Smooth muscle cell (in vitro differentiated cells): ENCODE measurements around the gene EGFL7. TPM values are rescaled to one million over a fixed set of nuclear protein-coding genes. Genes with fewer than 3 reads are reported as not detected.

Experiments used
- DNase-seq: peaks from one replicate; lab custom pipeline; 2025; ENCODE audit not compliant: unreplicated experiment; lab: John Stamatoyannopoulos, UW
- H2AFZ ChIP-seq: fragments of 200-600 bp; sonication (generic); 2 replicates; pipeline ENCODE4 v1.6.0; 2016; ENCODE audit warnings: antibody characterized with exemption, low read depth, mild to moderate bottlenecking
- H3F3A ChIP-seq: fragments of 200-600 bp; sonication (generic); 2 replicates; pipeline ENCODE4 v1.6.0; 2017; ENCODE audit warnings: antibody characterized with exemption, low read depth
- H3K27ac ChIP-seq: fragments of 200-600 bp; sonication (generic); 2 replicates; pipeline ENCODE4 v1.5.1; 2016; ENCODE audit warnings: low read depth, mild to moderate bottlenecking
- H3K27me3 ChIP-seq: fragments of 200-600 bp; sonication (generic); 2 replicates; pipeline ENCODE4 v1.6.1; 2016; ENCODE audit warnings: low read depth, mild to moderate bottlenecking
- H3K36me3 ChIP-seq: fragments of 200-600 bp; sonication (generic); 2 replicates; pipeline ENCODE4 v1.5.1; 2016; ENCODE audit warnings: low read depth
- H3K4me1 ChIP-seq: fragments of 200-600 bp; sonication (generic); 2 replicates; pipeline ENCODE4 v1.5.1; 2016; ENCODE audit warnings: low read depth
- H3K4me2 ChIP-seq: fragments of 200-600 bp; sonication (generic); 2 replicates; pipeline ENCODE4 v1.6.0; 2016; ENCODE audit warnings: mild to moderate bottlenecking
- H3K4me3 ChIP-seq: fragments of 200-600 bp; sonication (generic); 2 replicates; pipeline ENCODE4 v1.5.1; 2016; ENCODE audit warnings: mild to moderate bottlenecking
- H3K79me2 ChIP-seq: fragments of 200-600 bp; sonication (generic); 2 replicates; pipeline ENCODE4 v1.6.0; 2016; ENCODE audit warnings: low read depth, mild to moderate bottlenecking
- H3K9ac ChIP-seq: fragments of 200-600 bp; sonication (generic); 2 replicates; pipeline ENCODE4 v1.6.0; 2016; ENCODE audit warnings: low read depth
- H3K9me3 ChIP-seq: fragments of 200-600 bp; sonication (generic); replicated peaks from 2 replicates; pipeline ENCODE4 v1.5.1; 2016; ENCODE audit warnings: low read depth
- H4K20me1 ChIP-seq: fragments of 200-600 bp; sonication (generic); 2 replicates; pipeline ENCODE4 v1.6.0; 2016; ENCODE audit warnings: low read depth
- WGBS: methylation state at CpG from one replicate; pipeline ENCODE4 v1.1.7; 2016; ENCODE audit warnings: low lambda C conversion rate; 5-methylcytosine and 5-hydroxymethylcytosine counted together
- polyA plus RNA-seq: library from polyadenylated mRNA; unstranded; fragments of >200 nt; fragmentation: Nextera tagmentation; extraction: Ambion mirVana; gene quantifications from 2 replicates; pipeline ENCODE4 v1.2.1, GENCODE V29; 2016
- total RNA-seq: library from RNA; depleted of rRNA; stranded (reverse); fragments of >200 nt; gene quantifications from 2 replicates; pipeline ENCODE4 v1.2.3, GENCODE V29; 2014
- TF ChIP-seq, protein P1 (sequence below): fragments of 200-600 bp; sonication (generic); IDR thresholded peaks from 2 replicates; pipeline ENCODE4 v1.5.1; 2017; ENCODE audit warnings: borderline replicate concordance, mild to moderate bottlenecking, antibody characterized with exemption; ENCODE audit not compliant: insufficient read depth, poor library complexity, severe bottlenecking

The EGFL7 gene
- total and polyA plus RNA-seq, 2 experiments from 2014 or later, result 61.8 to 239 TPM

DNA sequence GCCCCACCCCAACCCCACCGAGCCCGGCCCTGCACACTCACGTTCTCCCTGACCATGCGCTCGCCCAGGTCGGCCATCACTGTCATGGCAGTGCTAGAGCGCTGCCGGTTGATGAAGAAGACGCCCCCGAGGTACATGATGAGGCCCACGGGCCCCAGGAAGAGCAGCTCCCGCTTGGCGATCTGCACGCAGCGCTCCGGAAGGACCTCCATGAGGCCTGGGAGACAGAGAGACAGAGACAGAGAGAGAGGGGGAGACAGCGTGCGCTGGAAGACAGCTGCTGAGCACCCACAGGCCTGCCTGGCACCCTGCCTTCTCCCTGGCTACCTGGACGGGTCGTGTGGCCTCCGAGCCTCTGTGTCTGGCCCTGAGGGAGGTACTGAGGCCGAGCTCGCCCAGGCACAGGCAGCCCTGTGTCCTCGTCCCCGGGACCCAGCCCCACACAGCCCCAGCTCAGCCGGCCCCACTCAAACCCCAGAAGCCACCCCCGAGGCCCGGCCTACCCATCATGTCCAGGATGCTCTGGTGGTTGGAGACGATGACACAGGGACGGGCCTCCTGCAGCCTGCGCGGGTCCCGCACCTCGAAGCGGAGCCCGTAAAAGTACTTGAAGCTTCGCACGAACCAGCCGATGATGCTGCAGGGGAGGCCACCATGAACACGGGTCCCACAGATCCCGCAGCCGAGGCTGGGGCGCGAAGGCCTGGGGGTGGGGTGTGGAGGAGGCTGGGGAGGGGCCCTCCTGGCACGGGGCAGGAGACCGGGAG, 14.4 kb downstream of the EGFL7 start:
- no peak for DNase-seq
- peaks cover 64% of the 10 kb centered on the region for H4K20me1 ChIP-seq
- no peaks in the 10 kb centered on the region for H3K36me3 ChIP-seq
- H3K27me3 ChIP-seq, result no peaks in the 10 kb centered on the region
- no peak overlapping the region for H3K27ac ChIP-seq
- H2AFZ ChIP-seq, result no peak overlapping the region
- H3K79me2 ChIP-seq, result peaks cover 12% of the 10 kb centered on the region
- no peak overlapping the region for H3K9ac ChIP-seq
- H3K4me1 ChIP-seq, result no peaks in the 10 kb centered on the region
- H3K9me3 ChIP-seq, result no peaks in the 10 kb centered on the region
- TF ChIP-seq, protein P1, sequence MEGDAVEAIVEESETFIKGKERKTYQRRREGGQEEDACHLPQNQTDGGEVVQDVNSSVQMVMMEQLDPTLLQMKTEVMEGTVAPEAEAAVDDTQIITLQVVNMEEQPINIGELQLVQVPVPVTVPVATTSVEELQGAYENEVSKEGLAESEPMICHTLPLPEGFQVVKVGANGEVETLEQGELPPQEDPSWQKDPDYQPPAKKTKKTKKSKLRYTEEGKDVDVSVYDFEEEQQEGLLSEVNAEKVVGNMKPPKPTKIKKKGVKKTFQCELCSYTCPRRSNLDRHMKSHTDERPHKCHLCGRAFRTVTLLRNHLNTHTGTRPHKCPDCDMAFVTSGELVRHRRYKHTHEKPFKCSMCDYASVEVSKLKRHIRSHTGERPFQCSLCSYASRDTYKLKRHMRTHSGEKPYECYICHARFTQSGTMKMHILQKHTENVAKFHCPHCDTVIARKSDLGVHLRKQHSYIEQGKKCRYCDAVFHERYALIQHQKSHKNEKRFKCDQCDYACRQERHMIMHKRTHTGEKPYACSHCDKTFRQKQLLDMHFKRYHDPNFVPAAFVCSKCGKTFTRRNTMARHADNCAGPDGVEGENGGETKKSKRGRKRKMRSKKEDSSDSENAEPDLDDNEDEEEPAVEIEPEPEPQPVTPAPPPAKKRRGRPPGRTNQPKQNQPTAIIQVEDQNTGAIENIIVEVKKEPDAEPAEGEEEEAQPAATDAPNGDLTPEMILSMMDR, result no peak
- WGBS, result 93% methylated on average over 40 of the region's 46 CpGs
- no peak overlapping the region for H3K4me3 ChIP-seq
- H3F3A ChIP-seq, result no peaks in the 10 kb centered on the region
- no peak overlapping the region for H3K4me2 ChIP-seq

DNA sequence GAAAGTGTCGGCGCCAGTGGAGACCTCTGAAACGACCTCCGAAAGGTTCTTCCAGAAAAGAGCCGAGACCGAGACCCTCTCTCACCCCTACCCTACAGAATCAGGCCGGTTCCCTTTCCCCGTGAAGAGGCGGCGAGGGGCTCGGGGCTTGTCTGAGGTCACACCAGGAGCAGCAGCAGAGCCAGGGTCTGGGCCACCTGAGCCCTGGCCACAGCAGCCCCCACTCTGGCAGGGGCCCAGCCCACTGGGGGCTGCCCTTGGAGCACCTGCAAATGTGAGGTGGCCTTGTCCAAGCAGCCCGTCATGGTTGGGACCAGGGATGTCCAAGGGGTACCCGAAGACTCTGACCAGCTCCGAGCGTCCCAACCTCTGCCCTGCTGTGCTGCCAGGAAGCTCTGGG, 15.3 kb downstream of the EGFL7 start:
- Histone ChIP-seq H3K9ac (no peak overlapping the region), H4K20me1 (peaks cover 72% of the 10 kb centered on the region), H2AFZ (no peak overlapping the region), H3K4me3 (no peak overlapping the region), H3F3A (no peaks in the 10 kb centered on the region), H3K27ac (no peak overlapping the region), H3K4me2 (no peak overlapping the region), H3K36me3 (no peaks in the 10 kb centered on the region), H3K79me2 (peaks cover 12% of the 10 kb centered on the region), H3K27me3 (no peaks in the 10 kb centered on the region), H3K4me1 (no peaks in the 10 kb centered on the region), H3K9me3 (no peaks in the 10 kb centered on the region)
- 94% methylated on average over 15 of the region's 15 CpGs for WGBS
- no peak for DNase-seq
- TF ChIP-seq, protein P1, result no peak

GRCh38 chr9:136678624-136679023, 15.9 kb downstream of the EGFL7 start:
- Histone ChIP-seq H3K4me3 (no peak overlapping the region), H2AFZ (no peak overlapping the region), H3K4me1 (no peaks in the 10 kb centered on the region), H3K79me2 (peaks cover 12% of the 10 kb centered on the region), H3K4me2 (no peak overlapping the region), H3F3A (no peaks in the 10 kb centered on the region), H3K9ac (no peak overlapping the region), H3K9me3 (no peaks in the 10 kb centered on the region), H3K27ac (no peak overlapping the region), H3K27me3 (no peaks in the 10 kb centered on the region), H3K36me3 (no peaks in the 10 kb centered on the region), H4K20me1 (peaks cover 78% of the 10 kb centered on the region)
- no peak for DNase-seq
- 95% methylated on average over 6 of the region's 6 CpGs for WGBS
- TF ChIP-seq, protein P1, result no peak
